Trophoblast cell (in vitro differentiated cells and primary cell): ENCODE measurements around the gene ASCL1.

Experiments
- DNase-seq, 2 donors: peaks; one replicate each; pipeline ENCODE4 v3.0.0-alpha.2; 2016
- H2AFZ ChIP-seq: 2 replicates; pipeline ENCODE4 v1.6.1; 2013; ENCODE audit warnings: low read length, moderate library complexity, mild to moderate bottlenecking; ENCODE audit not compliant: insufficient read depth, poor library complexity
- H2AK5ac ChIP-seq: 2 replicates; pipeline ENCODE4 v1.6.1; 2013; ENCODE audit warnings: mild to moderate bottlenecking, low read length
- H2BK120ac ChIP-seq: 2 replicates; pipeline ENCODE4 v1.6.1; 2013; ENCODE audit warnings: low read length, mild to moderate bottlenecking, moderate library complexity; ENCODE audit not compliant: insufficient read depth, poor library complexity
- H2BK12ac ChIP-seq: 2 replicates; pipeline ENCODE4 v1.6.1; 2013; ENCODE audit warnings: mild to moderate bottlenecking, low read length, moderate library complexity
- H2BK5ac ChIP-seq: 2 replicates; pipeline ENCODE4 v1.6.1; 2013; ENCODE audit warnings: low read length, low read depth, moderate library complexity, mild to moderate bottlenecking; ENCODE audit not compliant: poor library complexity
- H3K14ac ChIP-seq: 2 replicates; pipeline ENCODE4 v1.6.1; 2013; ENCODE audit warnings: mild to moderate bottlenecking, low read length
- H3K18ac ChIP-seq: 2 replicates; pipeline ENCODE4 v1.6.1; 2013; ENCODE audit warnings: mild to moderate bottlenecking, low read length
- H3K23ac ChIP-seq: 2 replicates; pipeline ENCODE4 v1.6.1; 2013; ENCODE audit warnings: low read length
- H3K27ac ChIP-seq: 2 replicates; pipeline ENCODE4 v1.5.1; 2013; ENCODE audit warnings: low read depth, mild to moderate bottlenecking, inconsistent platforms, low read length, moderate library complexity
- H3K27me3 ChIP-seq: 2 replicates; pipeline ENCODE4 v1.6.1; 2013; ENCODE audit warnings: inconsistent platforms, mild to moderate bottlenecking, low read length, moderate library complexity; ENCODE audit not compliant: insufficient read depth
- H3K36me3 ChIP-seq, 2 experiments: 1 replicate in 1 of 2; 2 replicates in 1 of 2; pipeline ENCODE4 v1.6.1; 2013; ENCODE audit warnings: low read length in 2 of 2, mild to moderate bottlenecking in 2 of 2, moderate library complexity in 1 of 2; ENCODE audit not compliant: insufficient read depth in 2 of 2, control insufficient read depth in 1 of 2
- H3K4ac ChIP-seq: 2 replicates; pipeline ENCODE4 v1.6.1; 2013; ENCODE audit warnings: low read depth, mild to moderate bottlenecking, low read length, moderate library complexity
- H3K4me1 ChIP-seq, 2 experiments: 1 replicate in 1 of 2; 2 replicates in 1 of 2; pipeline ENCODE4 v1.6.1; 2013; ENCODE audit warnings: low read length in 2 of 2, mild to moderate bottlenecking in 2 of 2, moderate library complexity in 1 of 2; ENCODE audit not compliant: insufficient read depth in 2 of 2, control insufficient read depth in 1 of 2
- H3K4me2 ChIP-seq: 2 replicates; pipeline ENCODE4 v1.6.1; 2013; ENCODE audit warnings: inconsistent platforms, mild to moderate bottlenecking, low read length, moderate library complexity
- H3K4me3 ChIP-seq: 2 replicates; pipeline ENCODE4 v1.5.1; 2013; ENCODE audit warnings: mild to moderate bottlenecking, low read depth, low read length, inconsistent platforms
- H3K79me1 ChIP-seq: one replicate; pipeline ENCODE4 v1.6.1; 2013; ENCODE audit warnings: low read length
- H3K79me2 ChIP-seq: 2 replicates; pipeline ENCODE4 v1.6.1; 2013; ENCODE audit warnings: low read length, mild to moderate bottlenecking; ENCODE audit not compliant: control insufficient read depth, insufficient read depth, poor library complexity
- H3K9ac ChIP-seq: 2 replicates; pipeline ENCODE4 v1.6.1; 2013; ENCODE audit warnings: mild to moderate bottlenecking, low read length
- H3K9me3 ChIP-seq: 2 replicates; pipeline ENCODE4 v1.6.1; 2013; ENCODE audit warnings: low read depth, mild to moderate bottlenecking, control low read depth, inconsistent platforms, low read length; ENCODE audit not compliant: insufficient read depth
- H4K12ac ChIP-seq: 2 replicates; pipeline ENCODE4 v1.6.1; 2013; ENCODE audit warnings: low read depth, mild to moderate bottlenecking, low read length, moderate library complexity
- H4K8ac ChIP-seq: 2 replicates; pipeline ENCODE4 v1.6.1; 2013; ENCODE audit warnings: low read depth, mild to moderate bottlenecking, low read length, moderate library complexity
- H4K91ac ChIP-seq: one replicate; pipeline ENCODE4 v1.6.1; 2013; ENCODE audit warnings: low read depth, mild to moderate bottlenecking, low read length, moderate library complexity
- WGBS: extraction: QIAGEN DNeasy Blood & Tissue Kit; methylation state at CpG from one replicate; pipeline ENCODE4 v1.1.7; 2013; ENCODE audit warnings: missing lambda C conversion rate; ENCODE audit not compliant: insufficient read length, insufficient coverage; ENCODE audit errors: extremely low coverage; 5-methylcytosine and 5-hydroxymethylcytosine counted together

Gene ASCL1

GRCh38 chr12:102977945-102978706 lies 20.7 kb downstream of the ASCL1 start:
- H4K8ac ChIP-seq = no peak overlapping the region
- H2AK5ac ChIP-seq = no peak overlapping the region
- no peaks in the 10 kb centered on the region for H3K9me3 ChIP-seq
- no peak overlapping the region for H3K23ac ChIP-seq
- no peak overlapping the region for H2BK5ac ChIP-seq
- no peaks in the 10 kb centered on the region for H3K4me1 ChIP-seq
- no peaks in the 10 kb centered on the region for H3K27me3 ChIP-seq
- H4K12ac ChIP-seq = no peak overlapping the region
- no peaks in the 10 kb centered on the region for H3K79me1 ChIP-seq
- H3K4ac ChIP-seq = no peak overlapping the region
- WGBS = no CpG with 5 or more reads among the region's 16 CpGs
- no peaks in the 10 kb centered on the region for H3K79me2 ChIP-seq
- no peak overlapping the region for H3K9ac ChIP-seq
- no peaks in the 10 kb centered on the region for H3K36me3 ChIP-seq
- no peak overlapping the region for H3K4me2 ChIP-seq
- H2AFZ ChIP-seq = no peak overlapping the region
- no peak overlapping the region for H3K27ac ChIP-seq
- H3K18ac ChIP-seq = no peak overlapping the region
- H3K14ac ChIP-seq = no peak overlapping the region
- no peak overlapping the region for H2BK12ac ChIP-seq
- no peak overlapping the region for H3K4me3 ChIP-seq
- DNase-seq = peak; percentile 58 to 79
- H2BK120ac ChIP-seq = no peak overlapping the region
- no peak overlapping the region for H4K91ac ChIP-seq

DNA sequence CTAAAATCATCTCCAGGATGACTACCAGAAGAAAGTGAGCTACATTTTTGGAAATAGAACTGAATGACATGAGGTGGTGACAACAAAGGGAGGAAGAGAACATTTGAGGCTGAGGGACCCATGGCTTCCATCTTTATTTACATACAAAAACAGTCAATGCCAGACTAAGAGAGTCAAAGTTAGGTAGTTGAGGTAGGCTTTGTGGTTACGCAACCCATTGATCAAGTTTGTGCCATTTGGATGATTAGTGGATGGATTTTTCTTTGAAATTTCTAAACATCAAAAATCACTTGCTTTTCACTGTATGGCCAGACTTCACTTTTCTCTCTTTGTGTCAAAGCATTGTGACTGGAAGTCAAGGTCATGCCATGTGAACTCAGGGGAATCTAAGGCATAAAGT lies 22.9 kb downstream of the ASCL1 start:
- Histone ChIP-seq H4K8ac (no peak overlapping the region), H3K27ac (no peak overlapping the region), H2BK5ac (no peak overlapping the region), H3K9me3 (no peaks in the 10 kb centered on the region), H2AK5ac (no peak overlapping the region), H3K79me2 (no peaks in the 10 kb centered on the region), H2BK12ac (no peak overlapping the region), H3K79me1 (no peaks in the 10 kb centered on the region), H3K4me2 (no peak overlapping the region), H3K4ac (no peak overlapping the region), H2BK120ac (no peak overlapping the region), H4K12ac (no peak overlapping the region), H3K23ac (no peak overlapping the region), H3K4me1 (no peaks in the 10 kb centered on the region), H4K91ac (no peak overlapping the region), H3K14ac (no peak overlapping the region), H3K9ac (no peak overlapping the region), H3K36me3 (no peaks in the 10 kb centered on the region), H2AFZ (no peak overlapping the region), H3K4me3 (no peak overlapping the region), H3K18ac (no peak overlapping the region), H3K27me3 (no peaks in the 10 kb centered on the region)
- no CpG with 5 or more reads among the region's 1 CpG for WGBS
- no peak for DNase-seq

DNA sequence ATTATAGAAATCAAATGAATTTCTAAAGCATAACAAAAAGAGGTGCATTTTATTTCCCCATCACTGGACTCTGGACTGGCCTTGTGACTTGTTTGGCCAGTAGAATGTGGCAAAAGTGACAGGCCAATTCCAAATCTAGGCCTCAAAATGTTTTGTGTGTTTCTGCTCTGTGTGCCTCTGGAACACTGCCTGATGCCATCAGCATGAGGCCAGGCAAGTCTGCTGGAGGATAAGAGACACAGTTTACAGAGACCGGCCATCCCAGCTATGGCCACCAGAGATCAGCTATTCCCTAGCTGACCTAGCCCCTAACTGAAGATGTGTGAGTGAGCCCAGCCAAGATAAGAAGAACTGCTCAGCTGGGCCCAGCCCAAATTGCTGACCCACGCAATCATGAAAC lies 32.9 kb downstream of the ASCL1 start:
- H2BK12ac ChIP-seq = no peak overlapping the region
- no peak overlapping the region for H3K14ac ChIP-seq
- no peak overlapping the region for H2AFZ ChIP-seq
- no peak overlapping the region for H3K27ac ChIP-seq
- H3K4ac ChIP-seq = no peak overlapping the region
- H4K8ac ChIP-seq = no peak overlapping the region
- H3K4me3 ChIP-seq = no peak overlapping the region
- no peaks in the 10 kb centered on the region for H3K79me1 ChIP-seq
- H2BK120ac ChIP-seq = no peak overlapping the region
- H4K12ac ChIP-seq = no peak overlapping the region
- H4K91ac ChIP-seq = no peak overlapping the region
- WGBS = no CpG with 5 or more reads among the region's 2 CpGs
- H3K9me3 ChIP-seq = no peaks in the 10 kb centered on the region
- H2BK5ac ChIP-seq = no peak overlapping the region
- H3K9ac ChIP-seq = no peak overlapping the region
- DNase-seq = no peak
- no peak overlapping the region for H2AK5ac ChIP-seq
- H3K4me2 ChIP-seq = no peak overlapping the region
- H3K36me3 ChIP-seq = no peaks in the 10 kb centered on the region
- no peak overlapping the region for H3K23ac ChIP-seq
- H3K18ac ChIP-seq = no peak overlapping the region
- no peaks in the 10 kb centered on the region for H3K4me1 ChIP-seq
- H3K79me2 ChIP-seq = no peaks in the 10 kb centered on the region
- no peaks in the 10 kb centered on the region for H3K27me3 ChIP-seq

- Histone ChIP-seq H4K12ac (no peak overlapping the region), H3K4me3 (no peak overlapping the region), H3K14ac (no peak overlapping the region), H3K27ac (no peak overlapping the region), H3K4ac (no peak overlapping the region), H3K23ac (no peak overlapping the region), H2BK12ac (no peak overlapping the region), H2AFZ (no peak overlapping the region), H4K8ac (no peak overlapping the region), H3K4me2 (no peak overlapping the region), H4K91ac (no peak overlapping the region), H3K79me1 (no peaks in the 10 kb centered on the region), H3K27me3 (no peaks in the 10 kb centered on the region), H3K79me2 (no peaks in the 10 kb centered on the region), H3K36me3 (no peaks in the 10 kb centered on the region), H2BK120ac (no peak overlapping the region), H3K9ac (peak overlapping the region; percentile 74), H3K9me3 (no peaks in the 10 kb centered on the region), H3K4me1 (no peaks in the 10 kb centered on the region), H2AK5ac (no peak overlapping the region), H3K18ac (no peak overlapping the region), H2BK5ac (no peak overlapping the region)
- DNase-seq = no peak
- WGBS = no CpG with 5 or more reads among the region's 5 CpGs
Observed at GRCh38 chr12:102992297-102992696, 34.8 kb downstream of the ASCL1 start.
